ENCODE data around the gene SLC25A30. TPM values are rescaled to one million over a fixed set of nuclear protein-coding genes. Genes with fewer than 3 reads are reported as not detected.
"Not testable (repeated sequence)": the region's sequence is repeated elsewhere in the genome, so short reads cannot be mapped to it uniquely, and the experiment has no call there.

Gene SLC25A30
- total RNA-seq, 1 donor from 2014 or later, result 28.8 TPM

- DNase-seq (ENCODE audit: low spot score) (peak; percentile 13), ATAC-seq (no peak)
- intact Hi-C loops (cut with DNase I), result no loop called here
These were observed 16.6 kb upstream of the SLC25A30 start for GRCh38 chr13:45434556-45435371.

- intact Hi-C loops (cut with DNase I), result no loop called here
- DNase-seq (ENCODE audit: low spot score) (no peak), ATAC-seq (no peak)
These were observed 15.2 kb upstream of the SLC25A30 start for GRCh38 chr13:45433381-45433790.

GRCh38 chr13:45432737-45433380 lies 14.7 kb upstream of the SLC25A30 start:
- intact Hi-C loops (cut with DNase I), result no loop called here
- DNase-seq (ENCODE audit: low spot score) (no peak), ATAC-seq (no peak)

GRCh38 chr13:45426056-45426841 lies 8.1 kb upstream of the SLC25A30 start:
- DNase-seq (ENCODE audit: low spot score); intact Hi-C loops (cut with DNase I): not testable (repeated sequence)
- peak; percentile 51 for ATAC-seq

GRCh38 chr13:45422731-45423292 lies 4.6 kb upstream of the SLC25A30 start:
- intact Hi-C loops (cut with DNase I), result no loop called here
- no peak for DNase-seq (ENCODE audit: low spot score)
- no peak for ATAC-seq

- ATAC-seq (no peak), DNase-seq (ENCODE audit: low spot score) (no peak)
- intact Hi-C loops (cut with DNase I), result no loop called here
These were observed 1.8 kb upstream of the SLC25A30 start for GRCh38 chr13:45419945-45420344.

GRCh38 chr13:45419389-45419788 lies 1.2 kb upstream of the SLC25A30 start:
- ATAC-seq; DNase-seq (ENCODE audit: low spot score); intact Hi-C loops (cut with DNase I): not testable (repeated sequence)

- no peak for ATAC-seq
- intact Hi-C loops (cut with DNase I), result no loop called here
- DNase-seq (ENCODE audit: low spot score), result no peak
These were observed 1.6 kb downstream of the SLC25A30 start for GRCh38 chr13:45416516-45417128.

- DNase-seq (ENCODE audit: low spot score) (no peak), ATAC-seq (no peak)
- intact Hi-C loops (cut with DNase I), result no loop called here
These were observed 3.1 kb downstream of the SLC25A30 start for GRCh38 chr13:45415112-45415511.

- intact Hi-C loops (cut with DNase I), result no loop called here
- DNase-seq (ENCODE audit: low spot score) (no peak), ATAC-seq (no peak)
These were observed 4.3 kb downstream of the SLC25A30 start for GRCh38 chr13:45413826-45414307.

GRCh38 chr13:45412274-45413049 lies 5.7 kb downstream of the SLC25A30 start:
- DNase-seq (ENCODE audit: low spot score) (no peak), ATAC-seq (no peak)
- intact Hi-C loops (cut with DNase I), result no loop called here

- DNase-seq (ENCODE audit: low spot score), result no peak
- intact Hi-C loops (cut with DNase I), result no loop called here
- ATAC-seq, result no peak
These were observed 6.5 kb downstream of the SLC25A30 start for GRCh38 chr13:45411631-45412030.

- no peak for ATAC-seq
- intact Hi-C loops (cut with DNase I), result no loop called here
- DNase-seq (ENCODE audit: low spot score), result no peak
These were observed 7.0 kb downstream of the SLC25A30 start for GRCh38 chr13:45411221-45411620.

GRCh38 chr13:45410466-45410865 lies 7.7 kb downstream of the SLC25A30 start:
- ATAC-seq, result no peak
- DNase-seq (ENCODE audit: low spot score), result no peak
- intact Hi-C loops (cut with DNase I), result no loop called here

- intact Hi-C loops (cut with DNase I), result no loop called here
- no peak for ATAC-seq
- DNase-seq (ENCODE audit: low spot score), result no peak
These were observed 8.2 kb downstream of the SLC25A30 start for GRCh38 chr13:45410001-45410400.

- ATAC-seq (no peak), DNase-seq (ENCODE audit: low spot score) (no peak)
These were observed 11.8 kb downstream of the SLC25A30 start for GRCh38 chr13:45406421-45406820.

GRCh38 chr13:45403081-45403480 lies 15.1 kb downstream of the SLC25A30 start:
- ATAC-seq, result no peak
- intact Hi-C loops (cut with DNase I), result no loop called here
- DNase-seq (ENCODE audit: low spot score), result no peak

More at GRCh38 chr13:45406421-45406820, 11.8 kb downstream of the SLC25A30 start:
- intact Hi-C loops (cut with DNase I), result no loop called here

- no peak for ATAC-seq
- intact Hi-C loops (cut with DNase I), result no loop called here
These were observed 15.5 kb downstream of the SLC25A30 start for GRCh38 chr13:45402641-45403040.

More at GRCh38 chr13:45402641-45403040, 15.5 kb downstream of the SLC25A30 start:
- DNase-seq (ENCODE audit: low spot score), result no peak
